HG03175 (cell line): ENCODE measurements around the gene CAMTA1.
"Not testable (repeated sequence)": the region's sequence is repeated elsewhere in the genome, so short reads cannot be mapped to it uniquely, and the experiment has no call there.

Source experiments
- ATAC-seq: cut with Tn5 transposase; IDR thresholded peaks from one replicate; pipeline ENCODE4 v1.9.1; 2021; ENCODE audit warnings: mild to moderate bottlenecking, moderate library complexity; ENCODE audit not compliant: unreplicated experiment

The CAMTA1 gene

DNA sequence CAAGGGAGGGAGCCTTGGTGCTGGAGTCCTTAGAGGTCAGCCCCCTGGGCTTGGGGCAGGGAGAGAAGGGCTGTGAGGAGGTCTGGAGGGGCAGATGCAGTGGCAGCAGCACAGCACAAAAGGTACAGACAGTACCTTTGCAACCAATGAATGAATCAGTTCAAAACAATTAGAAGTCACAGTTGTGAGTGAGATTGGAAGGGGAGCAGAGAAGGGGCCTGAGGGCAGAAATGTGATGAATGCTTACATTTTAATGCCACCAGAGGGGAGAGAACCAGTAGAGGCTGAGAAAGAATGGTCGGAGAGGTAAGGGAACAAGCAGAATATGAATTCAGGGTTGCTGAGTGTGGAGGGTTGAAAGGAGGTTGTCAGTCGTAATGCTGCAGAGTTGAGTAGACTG lies 24.2 kb downstream of the CAMTA1 start:
- ATAC-seq = no peak

DNA sequence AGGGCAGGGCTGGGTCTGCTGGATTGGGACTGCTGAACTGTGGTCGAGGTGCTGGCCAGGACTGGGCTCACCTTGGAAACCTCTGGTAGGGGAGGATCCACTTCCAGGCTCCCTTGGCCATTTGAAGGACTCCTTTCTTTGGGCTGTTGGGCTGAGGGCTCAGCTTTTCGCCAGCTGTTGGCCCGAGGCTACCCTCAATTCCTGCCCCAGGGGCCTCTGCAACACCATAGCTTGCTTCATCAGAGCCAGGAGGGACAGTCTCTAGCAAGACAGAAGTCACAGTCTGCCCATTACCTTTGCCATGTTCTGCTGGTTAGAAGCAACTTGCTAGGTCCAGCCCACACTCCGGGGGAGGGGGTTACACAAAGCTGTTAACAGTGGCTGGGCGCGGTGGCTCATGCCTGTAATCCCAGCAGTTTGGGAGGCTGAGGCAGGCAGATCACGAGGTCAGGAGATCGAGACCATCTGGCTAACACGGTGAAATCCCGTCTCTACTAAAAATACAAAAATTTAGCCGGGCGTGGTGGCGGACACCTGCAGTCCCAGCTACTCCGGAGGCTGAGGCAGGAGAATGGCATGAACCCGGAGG lies 25.0 kb downstream of the CAMTA1 start:
- not testable (repeated sequence) for ATAC-seq

DNA sequence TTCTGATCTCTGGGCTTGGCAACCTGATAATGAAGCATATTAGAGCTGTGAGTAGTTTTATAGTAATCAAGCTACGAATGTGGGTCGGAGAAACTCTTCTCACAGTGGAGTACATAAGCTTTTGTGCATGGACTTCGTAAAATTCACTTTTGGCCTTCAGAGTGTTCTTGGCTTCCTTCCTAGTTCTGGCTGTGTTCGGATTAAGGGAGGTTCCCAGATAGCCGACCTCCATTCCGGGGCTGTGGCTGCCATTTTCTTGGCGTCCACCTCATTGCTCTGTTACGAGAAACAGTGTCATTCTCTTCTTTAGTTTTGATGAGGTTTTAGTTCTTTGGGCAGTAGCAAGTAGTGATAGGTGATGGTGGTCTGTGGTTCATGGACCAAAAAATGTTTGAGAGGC lies 26.3 kb downstream of the CAMTA1 start:
- ATAC-seq = no peak

DNA sequence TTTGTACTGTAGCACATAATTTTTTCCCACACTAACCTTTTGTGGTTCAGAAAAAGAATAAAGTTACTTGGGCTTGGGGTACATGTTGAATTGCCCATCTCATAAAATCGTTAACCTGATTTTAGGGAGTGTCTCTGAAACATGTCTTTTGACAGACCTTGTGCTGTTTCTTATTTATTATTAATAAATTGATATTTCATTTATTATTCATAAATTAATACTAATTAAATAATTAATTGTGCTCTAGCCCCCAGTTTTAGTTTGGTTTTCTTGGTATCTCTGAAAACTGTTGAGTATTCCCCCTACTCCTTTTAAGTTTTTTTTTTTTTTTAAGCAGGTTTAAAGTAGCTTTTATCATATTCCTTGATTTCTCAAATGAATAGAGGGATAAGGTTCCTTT lies 27.9 kb downstream of the CAMTA1 start:
- no peak for ATAC-seq

DNA sequence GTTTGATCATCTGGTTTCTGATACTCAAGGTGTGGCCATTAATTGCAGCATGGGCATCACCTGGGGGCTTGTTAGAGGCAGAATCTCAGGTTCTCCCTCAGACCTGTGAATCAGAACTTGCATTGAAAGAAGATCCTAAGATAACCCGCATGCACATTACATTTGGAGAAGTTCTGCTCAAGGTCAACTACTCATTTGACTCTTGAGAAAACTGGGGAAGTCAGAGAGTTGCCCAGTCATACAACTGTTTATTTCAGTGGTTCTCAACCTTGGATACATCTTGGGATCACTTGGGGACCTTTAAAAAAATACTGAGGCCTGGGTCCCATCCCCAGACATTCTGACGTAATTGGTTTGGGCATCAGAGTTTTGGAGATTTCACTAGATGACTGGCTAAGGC lies 30.5 kb downstream of the CAMTA1 start:
- no peak for ATAC-seq

DNA sequence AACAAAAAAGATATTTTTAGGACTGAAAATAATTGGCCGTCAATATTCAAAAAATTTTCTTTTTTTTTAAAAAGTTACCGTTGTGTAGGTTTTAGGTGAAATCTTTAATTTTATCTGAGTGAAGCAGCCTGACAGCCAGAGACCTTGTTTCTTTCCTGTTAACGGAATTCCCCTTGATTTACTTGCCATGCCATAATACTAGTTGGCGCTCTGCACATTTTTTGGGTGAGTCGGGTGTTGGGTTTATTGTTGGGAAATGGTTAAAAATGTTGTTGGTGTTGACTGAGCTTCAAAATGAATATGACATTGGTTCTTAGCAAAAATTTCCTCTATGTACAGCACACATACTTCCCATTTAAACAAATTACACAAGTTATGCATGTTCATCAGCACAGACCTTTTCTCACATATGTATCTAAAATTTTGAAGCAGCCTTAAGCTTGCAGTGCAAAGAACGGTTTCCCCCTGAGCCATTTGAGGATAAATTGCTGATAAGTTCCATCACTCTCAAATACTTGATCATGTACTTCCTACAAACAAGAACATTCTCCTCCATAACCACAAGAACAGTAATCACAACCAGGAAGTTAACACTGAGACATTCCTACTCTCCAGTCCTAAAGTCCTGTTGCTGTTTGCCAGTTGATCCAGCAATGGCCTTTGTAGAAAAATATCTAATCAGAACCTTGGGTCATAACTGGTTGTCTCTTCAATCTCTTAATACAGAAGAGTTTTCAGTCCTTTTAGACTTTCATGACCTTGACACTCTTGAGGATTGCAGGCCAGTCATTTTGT lies 34.2 kb downstream of the CAMTA1 start:
- no peak for ATAC-seq

DNA sequence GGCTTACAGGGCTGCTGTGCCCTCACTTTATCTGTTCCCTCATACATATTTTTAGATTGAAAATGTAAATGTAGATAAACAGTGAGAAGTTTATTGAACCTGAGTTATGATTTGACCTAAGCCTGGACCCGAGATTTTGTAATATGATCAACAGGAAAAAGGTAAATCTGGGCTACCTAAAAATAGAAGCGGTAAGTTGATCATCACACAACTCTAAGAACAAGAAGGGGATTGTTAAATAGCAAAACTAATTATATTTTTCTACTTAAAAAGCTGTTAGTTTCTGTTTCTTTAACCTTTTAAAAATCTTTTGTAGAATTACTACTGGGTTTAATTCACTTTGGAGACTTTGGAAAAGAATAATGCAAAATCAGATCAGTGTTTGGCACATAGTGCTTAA lies 35.6 kb downstream of the CAMTA1 start:
- ATAC-seq = no peak

DNA sequence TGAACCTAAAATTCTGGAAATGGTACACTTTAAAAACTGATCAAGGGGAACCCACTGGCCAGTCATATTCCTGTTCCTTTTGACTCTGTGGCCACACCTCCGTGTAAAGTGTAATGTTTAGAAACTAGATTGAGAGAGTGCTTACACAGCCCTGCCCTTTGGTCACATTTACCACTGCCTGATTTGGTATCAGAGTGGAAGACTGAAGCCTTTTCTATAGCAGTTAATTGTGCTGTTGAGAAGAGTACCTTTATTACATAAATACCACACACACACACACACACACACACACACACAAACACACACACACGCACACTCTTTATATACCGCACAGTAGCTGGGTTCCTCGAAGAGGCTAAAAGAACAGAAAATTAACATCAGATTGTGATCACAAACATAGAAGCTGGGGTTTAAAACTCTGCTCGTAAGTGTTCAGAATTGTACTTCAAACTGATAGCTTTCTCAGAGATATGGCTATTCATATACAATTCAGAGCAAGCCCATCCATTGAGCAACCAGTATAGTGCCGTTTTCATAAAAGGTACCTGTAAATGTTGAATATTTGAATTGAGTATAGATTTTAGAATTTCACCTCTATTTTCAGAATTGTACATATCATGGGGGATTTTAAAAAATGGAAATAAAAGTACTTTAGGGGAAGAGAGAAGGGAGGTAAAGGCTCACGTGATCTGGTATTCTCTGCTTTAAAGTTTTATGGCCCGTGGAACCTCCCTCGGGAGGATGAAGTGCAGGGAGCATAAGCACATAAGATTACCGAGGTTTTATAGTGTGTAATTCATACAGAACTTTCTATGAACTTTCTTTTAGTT lies 37.5 kb downstream of the CAMTA1 start:
- peak; percentile 81 for ATAC-seq

DNA sequence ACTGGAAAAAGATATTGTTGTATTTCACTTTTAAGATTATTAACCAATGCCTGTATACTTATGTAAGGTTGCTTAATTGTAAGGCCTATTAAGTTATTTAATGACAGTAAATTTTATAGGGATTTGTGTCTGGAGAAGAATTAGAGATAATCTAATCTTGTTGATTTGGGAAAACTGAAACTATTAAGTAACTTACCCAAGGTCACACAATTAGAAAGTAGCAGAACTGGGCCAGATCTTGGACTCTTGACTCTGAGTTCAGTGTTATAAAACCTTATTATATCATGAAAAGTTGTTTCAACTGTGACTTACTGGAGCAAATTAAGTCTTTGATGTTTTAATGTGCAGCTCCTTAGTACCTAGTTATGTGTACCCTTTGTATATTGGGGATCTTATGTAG lies 38.5 kb downstream of the CAMTA1 start:
- ATAC-seq = no peak

DNA sequence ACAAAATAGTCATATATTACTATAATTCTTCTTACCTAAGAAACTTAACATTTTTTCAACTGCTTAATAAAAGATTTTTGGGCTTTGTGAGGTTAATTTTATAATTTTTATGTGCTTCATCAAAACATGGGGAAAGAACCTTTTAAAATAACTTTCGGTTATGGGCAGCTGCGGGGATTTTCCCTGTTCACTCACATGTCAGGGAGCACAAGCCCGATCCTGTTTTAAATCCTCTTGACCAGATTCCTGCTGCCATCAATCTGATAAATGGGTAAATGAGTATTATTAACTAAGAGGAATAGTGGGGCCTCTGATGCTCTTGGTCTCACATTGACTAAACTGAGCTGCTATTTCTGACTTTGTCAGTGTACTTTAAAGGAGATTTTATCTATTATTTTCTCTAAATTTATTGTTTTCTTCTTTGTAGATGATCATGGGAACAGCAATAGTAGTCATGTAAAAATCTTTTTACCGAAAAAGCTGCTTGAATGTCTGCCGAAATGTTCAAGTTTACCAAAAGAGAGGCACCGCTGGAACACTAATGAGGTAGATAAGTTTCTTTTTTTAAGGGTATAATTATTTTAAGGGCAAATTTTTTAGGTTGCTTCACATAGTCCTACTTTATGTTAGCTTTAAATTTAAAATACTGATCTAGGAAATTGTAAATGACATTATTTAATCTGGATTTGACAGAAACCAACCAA lies 39.6 kb downstream of the CAMTA1 start:
- ATAC-seq = no peak

DNA sequence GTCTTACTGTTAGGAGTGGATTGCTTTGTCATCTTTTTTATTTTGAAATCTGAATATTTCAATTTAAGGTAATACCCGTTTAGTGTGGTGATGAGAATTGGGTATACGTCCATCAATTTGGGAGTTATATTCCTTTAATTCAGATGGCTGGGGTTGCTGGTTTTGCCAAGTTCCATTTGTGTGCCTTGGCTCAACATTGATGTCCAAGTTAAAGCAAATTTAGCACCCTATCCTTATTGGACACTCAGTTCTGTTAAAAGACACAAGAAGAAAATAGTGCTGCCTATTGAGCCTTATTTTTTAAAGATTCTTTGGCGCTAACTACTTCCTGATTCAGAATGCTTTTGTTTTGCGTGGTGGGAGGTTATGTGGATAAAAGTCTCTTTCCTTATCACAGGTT lies 40.6 kb downstream of the CAMTA1 start:
- no peak for ATAC-seq

DNA sequence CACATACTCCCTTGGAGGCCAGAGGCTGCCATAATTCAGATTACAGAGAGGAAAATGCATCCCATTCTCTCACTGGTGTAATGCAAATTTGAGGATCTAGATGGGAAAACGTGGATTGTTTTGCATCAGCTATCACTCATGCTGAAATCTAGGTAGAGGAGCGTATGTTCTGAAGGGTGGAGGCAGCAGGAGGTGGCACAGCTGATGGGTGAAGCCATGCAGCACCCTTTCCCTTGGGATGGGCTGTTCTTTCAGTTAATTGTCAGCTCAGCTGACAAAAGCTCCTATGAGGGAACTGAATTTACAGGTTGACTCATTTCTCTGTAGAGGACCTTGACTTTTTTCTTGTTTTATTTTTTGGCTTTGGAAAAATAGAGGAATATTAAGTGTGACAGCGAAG lies 41.8 kb downstream of the CAMTA1 start:
- no peak for ATAC-seq

DNA sequence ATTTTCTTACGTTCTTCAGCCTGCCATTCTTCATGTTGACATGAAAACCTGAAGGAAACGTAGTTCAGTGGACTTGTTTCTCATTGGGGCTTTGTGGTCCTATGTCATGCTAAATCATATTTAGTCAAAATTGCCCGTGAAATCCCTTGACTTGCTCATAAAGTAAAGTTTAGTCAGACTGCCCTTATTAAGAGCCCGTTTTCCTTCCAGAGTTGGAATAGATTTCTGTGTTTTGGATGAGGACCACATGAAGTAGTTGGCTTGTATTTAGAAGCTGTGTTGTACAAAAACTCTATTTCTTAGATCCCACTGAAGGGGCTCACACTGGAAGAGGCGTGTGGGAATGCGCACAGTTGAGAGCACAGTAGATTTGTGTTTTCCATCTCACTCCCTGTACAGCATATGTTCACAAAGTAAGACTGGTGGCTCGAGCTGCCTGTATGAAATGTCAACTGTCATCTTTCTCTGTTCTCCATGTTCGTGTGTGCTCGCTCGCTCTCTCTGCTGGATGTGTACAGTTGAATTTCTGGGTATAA lies 42.4 kb downstream of the CAMTA1 start:
- ATAC-seq = no peak

DNA sequence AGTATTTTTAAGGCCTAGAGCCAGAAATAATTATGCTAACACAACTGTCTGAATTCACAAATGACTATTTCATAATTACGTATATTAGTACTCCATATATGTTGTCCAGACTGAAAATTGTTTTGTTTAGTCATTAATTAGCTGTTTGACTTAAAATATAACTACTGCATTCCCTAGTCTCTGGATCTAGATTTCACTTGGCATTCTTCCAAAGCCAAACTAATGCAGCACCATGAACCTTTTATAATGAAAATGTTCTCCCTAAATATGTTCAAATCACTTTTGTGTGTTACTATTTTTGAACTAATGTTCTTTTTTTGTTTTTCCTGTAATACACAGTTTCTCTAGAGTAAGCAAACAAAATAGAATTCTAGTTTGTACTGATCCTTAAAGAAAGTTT lies 46.1 kb downstream of the CAMTA1 start:
- no peak for ATAC-seq

DNA sequence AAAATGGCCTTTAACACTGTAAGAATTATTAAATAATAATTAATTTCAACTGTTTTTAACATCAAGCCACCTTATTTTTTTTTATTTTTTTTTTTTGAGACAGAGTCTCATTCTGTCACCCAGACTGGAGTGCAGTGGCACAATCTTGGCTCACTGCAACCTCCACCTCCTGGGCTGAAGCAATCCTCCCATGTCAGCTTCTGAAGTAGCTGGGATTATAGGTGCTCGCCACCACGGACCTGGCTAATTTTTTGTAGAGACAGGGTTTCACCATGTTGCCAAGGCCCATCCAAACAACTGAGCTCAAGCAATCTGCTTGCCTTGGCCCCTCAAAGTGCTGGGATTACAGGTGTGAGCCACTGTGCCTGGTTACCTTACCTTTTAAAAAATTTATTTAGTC lies 46.8 kb downstream of the CAMTA1 start:
- not testable (repeated sequence) for ATAC-seq

DNA sequence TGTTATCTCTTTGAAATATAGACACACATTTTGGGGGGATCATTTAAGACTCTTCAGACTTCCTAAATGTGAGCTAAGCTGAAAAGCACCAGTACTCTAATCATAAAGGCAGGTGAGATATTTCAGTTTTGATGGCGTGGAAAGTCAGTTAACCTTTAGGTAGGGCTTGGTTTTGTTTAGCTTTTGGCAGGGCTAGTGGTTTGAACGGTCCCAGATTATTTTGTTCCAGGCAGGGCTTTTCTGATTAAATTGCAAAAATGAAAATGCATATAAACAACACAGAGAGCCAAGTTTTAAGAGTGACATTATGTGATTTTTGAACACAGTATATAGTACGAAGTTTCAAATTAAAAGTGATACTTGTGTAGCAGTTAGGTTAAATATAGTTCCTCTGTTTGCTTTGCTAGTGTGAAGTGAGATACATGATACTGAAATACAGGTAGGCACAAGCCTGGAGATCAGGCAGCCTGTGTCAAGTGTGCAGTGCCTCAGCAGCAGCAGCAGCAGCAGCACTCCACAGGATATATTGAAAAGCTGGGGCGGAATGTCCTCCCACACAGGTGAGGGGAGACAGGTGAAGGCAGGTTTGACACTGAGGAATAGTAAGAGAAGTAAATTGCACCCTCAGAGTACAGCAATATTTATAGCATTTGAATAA lies 47.4 kb downstream of the CAMTA1 start:
- ATAC-seq = no peak

DNA sequence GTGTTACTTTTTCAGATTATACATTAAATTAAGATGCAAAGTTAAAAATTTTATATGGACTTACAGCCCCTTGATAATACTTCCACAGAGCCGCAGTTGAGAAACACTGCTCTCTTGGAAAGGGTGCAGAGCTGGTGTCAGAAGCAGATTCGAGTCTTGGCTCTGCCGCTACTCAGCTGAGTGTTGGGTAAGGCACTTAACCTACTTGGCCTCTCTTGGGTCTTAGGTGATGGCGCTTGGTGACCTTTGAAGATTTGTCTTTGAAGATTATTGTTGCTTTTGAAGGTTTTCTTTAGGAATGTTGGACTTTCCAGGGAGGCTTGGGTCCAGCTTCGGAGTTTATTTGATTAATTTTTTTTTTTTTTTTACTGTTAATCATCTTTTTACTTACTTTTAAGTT lies 48.5 kb downstream of the CAMTA1 start:
- no peak for ATAC-seq

DNA sequence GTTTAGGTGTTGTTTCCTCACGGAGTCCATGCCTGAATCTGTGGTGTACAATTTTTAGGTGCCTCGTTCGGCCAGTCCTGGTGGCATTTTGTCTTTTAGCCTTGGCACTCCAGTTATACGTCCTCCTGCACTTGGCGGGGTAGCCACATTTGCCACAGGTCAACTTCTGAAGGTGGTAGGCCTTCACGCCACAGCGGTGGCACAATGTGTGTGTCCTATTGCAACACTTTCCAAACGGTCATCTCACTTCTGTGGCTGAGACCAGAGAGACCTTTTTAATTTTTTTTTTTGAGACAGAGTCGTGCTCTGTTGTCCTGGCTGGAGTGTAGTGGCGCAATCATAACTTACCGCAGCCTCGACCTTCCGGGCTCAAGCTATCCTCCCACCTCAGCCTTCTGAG lies 49.1 kb downstream of the CAMTA1 start:
- no peak for ATAC-seq

DNA sequence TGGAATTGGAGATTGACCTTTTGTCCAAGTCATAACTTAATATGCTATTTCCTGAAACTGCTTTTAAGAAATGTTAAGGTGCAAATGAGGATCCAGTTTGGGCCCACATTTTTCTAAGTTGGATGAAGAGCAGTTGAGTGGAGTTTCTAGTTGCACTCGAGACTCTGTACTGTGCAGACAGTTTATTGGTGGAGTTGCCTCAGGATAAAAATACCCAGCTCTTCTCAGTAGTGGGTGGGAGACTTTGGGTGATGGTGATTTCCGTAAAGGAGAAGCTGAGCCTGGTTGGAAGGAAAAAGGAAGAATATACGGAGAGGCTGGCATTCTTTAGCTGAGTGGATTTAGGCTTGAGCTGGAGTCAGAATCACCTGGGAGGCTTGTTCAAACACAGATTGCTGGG lies 49.9 kb downstream of the CAMTA1 start:
- ATAC-seq = no peak

DNA sequence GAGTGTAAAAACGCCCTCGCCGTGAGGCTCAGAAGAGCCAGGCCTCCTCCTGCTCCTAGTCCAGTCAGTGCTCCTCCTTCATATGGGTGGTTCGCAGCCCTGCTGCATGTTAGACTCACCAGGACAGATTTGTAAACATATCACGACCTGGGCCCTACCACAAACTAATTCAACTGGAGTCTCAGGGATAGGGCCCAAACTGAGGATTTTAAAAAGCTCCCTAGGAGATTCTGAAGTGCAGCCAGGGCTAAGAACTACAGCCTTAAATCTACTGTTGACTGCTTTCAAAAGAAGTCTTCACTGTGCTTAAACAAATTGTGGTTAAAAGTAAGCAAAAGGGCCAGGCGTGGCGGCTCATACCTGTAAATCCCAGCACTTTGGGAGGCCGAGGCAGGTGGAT lies 57.0 kb downstream of the CAMTA1 start:
- ATAC-seq = no peak

DNA sequence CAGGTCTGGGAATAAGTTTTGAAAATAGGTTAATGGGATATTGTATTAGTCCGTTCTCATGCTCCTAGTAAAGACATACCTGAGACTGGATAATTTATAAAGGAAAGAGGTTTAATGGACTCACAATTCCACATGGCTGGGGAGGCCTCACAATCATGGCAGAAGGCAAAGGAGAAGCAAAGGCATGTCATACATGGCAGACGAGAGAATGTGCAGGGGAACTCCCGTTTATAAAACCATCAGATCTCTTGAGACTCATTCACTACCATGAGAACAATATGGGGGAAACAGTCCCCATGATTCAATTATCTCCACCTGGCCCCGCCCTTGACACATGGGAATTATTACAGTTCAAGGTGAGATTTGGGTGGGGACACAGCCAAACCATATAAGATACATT lies 60.5 kb downstream of the CAMTA1 start:
- ATAC-seq = not testable (repeated sequence)
